ENCODE results near the gene ADAP2. TPM values are rescaled to one million over a fixed set of nuclear protein-coding genes. Genes with fewer than 3 reads are reported as not detected.
"Not testable (repeated sequence)": the region's sequence is repeated elsewhere in the genome, so short reads cannot be mapped to it uniquely, and the experiment has no call there.

The ADAP2 gene
- total RNA-seq, 2 donors from 2014 or later = 11.0 to 19.4 TPM

GRCh38 chr17:30961209-30962188 is 39.8 kb downstream of the ADAP2 start:
- DNase-seq = no peak
- intact Hi-C loops (cut with DNase I) = no loop called here
- ATAC-seq = peak in 1 of 2 donors; percentile 31

GRCh38 chr17:30964312-30964711 is 42.6 kb downstream of the ADAP2 start:
- DNase-seq; intact Hi-C loops (cut with DNase I): not testable (repeated sequence)

GRCh38 chr17:30964876-30965275 is 43.1 kb downstream of the ADAP2 start:
- intact Hi-C loops (cut with DNase I) = no loop called here
- DNase-seq (no peak), ATAC-seq (no peak)

More at GRCh38 chr17:30964312-30964711, 42.6 kb downstream of the ADAP2 start:
- not testable (repeated sequence) for ATAC-seq

GRCh38 chr17:30965686-30966085 is 43.9 kb downstream of the ADAP2 start:
- DNase-seq = no peak
- intact Hi-C loops (cut with DNase I) = no loop called here
- no peak for ATAC-seq

- DNase-seq; ATAC-seq; intact Hi-C loops (cut with DNase I): not testable (repeated sequence)
Observed at GRCh38 chr17:30967911-30968310, 46.2 kb downstream of the ADAP2 start.

- DNase-seq (no peak), ATAC-seq (peak in 1 of 2 donors; percentile 13)
- intact Hi-C loops (cut with DNase I) = no loop called here
Observed at GRCh38 chr17:30969989-30970830, 48.5 kb downstream of the ADAP2 start.

- intact Hi-C loops (cut with DNase I) = no loop called here
- ATAC-seq = peak; percentile 96 to 98
- DNase-seq = peak; percentile 89
Observed at GRCh38 chr17:30970831-30971567, 49.3 kb downstream of the ADAP2 start, which contains the start of gene RNF135. RNF135 (plus strand) TSS chr17:30971039; CDS start chr17:30971074, 35 bp downstream.

GRCh38 chr17:30975042-30975820 is 53.5 kb downstream of the ADAP2 start:
- intact Hi-C loops (cut with DNase I) = no loop called here
- DNase-seq = no peak

GRCh38 chr17:30979919-30980318 is 58.2 kb downstream of the ADAP2 start:
- DNase-seq; intact Hi-C loops (cut with DNase I); ATAC-seq: not testable (repeated sequence)

More at GRCh38 chr17:30975042-30975820, 53.5 kb downstream of the ADAP2 start:
- no peak for ATAC-seq

- ATAC-seq (no peak), DNase-seq (no peak)
- intact Hi-C loops (cut with DNase I) = no loop called here
Observed at GRCh38 chr17:30981531-30982519, 60.1 kb downstream of the ADAP2 start.

GRCh38 chr17:30982855-30983254 is 61.1 kb downstream of the ADAP2 start:
- no peak for ATAC-seq
- no peak for DNase-seq
- intact Hi-C loops (cut with DNase I) = no loop called here

- no peak for DNase-seq
- intact Hi-C loops (cut with DNase I) = no loop called here
- no peak for ATAC-seq
Observed at GRCh38 chr17:30990458-30990857, 68.7 kb downstream of the ADAP2 start.

GRCh38 chr17:30992551-30992950 is 70.8 kb downstream of the ADAP2 start:
- ATAC-seq (no peak), DNase-seq (no peak)
- intact Hi-C loops (cut with DNase I) = no loop called here

GRCh38 chr17:30995347-30995746 is 73.6 kb downstream of the ADAP2 start:
- intact Hi-C loops (cut with DNase I) = no loop called here
- ATAC-seq (no peak), DNase-seq (no peak)

- intact Hi-C loops (cut with DNase I) = no loop called here
- ATAC-seq = no peak
- no peak for DNase-seq
Observed at GRCh38 chr17:30996486-30996885, 74.7 kb downstream of the ADAP2 start.

GRCh38 chr17:30997270-30997669 is 75.5 kb downstream of the ADAP2 start:
- intact Hi-C loops (cut with DNase I) = no loop called here
- ATAC-seq (no peak), DNase-seq (no peak)

- ATAC-seq = no peak
- no peak for DNase-seq
- intact Hi-C loops (cut with DNase I) = no loop called here
Observed at GRCh38 chr17:30997842-30998241, 76.1 kb downstream of the ADAP2 start.

Measured in left cardiac atrium (tissue), 4 donors.